Measurements from ENCODE around the gene CKB.

DNA sequence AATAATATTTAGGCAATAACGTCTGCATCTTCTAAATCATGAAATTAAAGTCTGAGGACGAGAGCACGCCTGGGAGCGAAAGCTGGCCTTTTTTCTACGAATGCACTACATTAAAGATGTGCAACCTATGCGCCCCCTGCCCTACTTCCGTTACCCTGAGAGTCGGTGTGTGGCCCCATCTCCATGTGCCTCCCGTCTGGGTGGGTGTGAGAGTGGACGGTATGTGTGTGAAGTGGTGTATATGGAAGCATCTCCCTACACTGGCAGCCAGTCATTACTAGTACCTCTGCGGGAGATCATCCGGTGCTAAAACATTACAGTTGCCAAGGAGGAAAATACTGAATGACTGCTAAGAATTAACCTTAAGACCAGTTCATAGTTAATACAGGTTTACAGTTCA is 19.3 kb downstream of the CKB start:
- TF ChIP-seq EZH2 (IDR thresholded peaks at IDR 0.05) (no peak), POLR2AphosphoS5 (IDR thresholded peaks at IDR 0.05; ENCODE audit: borderline replicate concordance, low read depth, low read length) (no peak)

All from SK-N-MC (cell line).